Stimulated activated CD4-positive, alpha-beta T cell treated with anti-CD3 and anti-CD28 coated beads, Interleukin-2, amount 100 ng/mL, for 48 hours (primary cell): Measurements from ENCODE around the gene GBGT1.
"Not testable (repeated sequence)": the region's sequence is repeated elsewhere in the genome, so short reads cannot be mapped to it uniquely, and the experiment has no call there.

Source experiments
- DNase-seq, 2 donors: peaks; one replicate each; pipeline ENCODE4 v3.0.0-alpha.2; 2020

The GBGT1 gene

GRCh38 chr9:133163504-133164172 is at the start of gene GBGT1:
Gene GBGT1, minus strand, starts transcription at chr9:133163914. Its CDS starts 1,502 bp downstream, at chr9:133162412.
- DNase-seq, result no peak

- DNase-seq, result no peak
Observed at GRCh38 chr9:133210609-133211008, 46.9 kb upstream of the GBGT1 start.

DNA sequence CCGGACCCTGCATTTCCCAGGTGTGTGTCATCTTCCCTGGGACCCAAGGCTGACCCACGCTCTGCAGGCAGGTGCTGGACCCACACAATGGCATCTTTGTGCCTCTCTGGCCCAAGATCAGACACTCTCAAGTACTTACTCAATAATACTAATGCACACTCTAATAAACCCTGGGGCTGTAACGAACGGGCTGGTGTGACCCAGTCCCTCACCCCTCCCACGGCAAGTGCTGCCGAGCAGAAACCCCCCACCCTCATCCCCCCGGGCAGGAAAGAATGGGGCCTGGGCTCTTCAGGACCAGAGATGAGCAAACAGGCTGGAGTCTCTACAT is 46.5 kb upstream of the GBGT1 start:
- DNase-seq, result no peak

DNA sequence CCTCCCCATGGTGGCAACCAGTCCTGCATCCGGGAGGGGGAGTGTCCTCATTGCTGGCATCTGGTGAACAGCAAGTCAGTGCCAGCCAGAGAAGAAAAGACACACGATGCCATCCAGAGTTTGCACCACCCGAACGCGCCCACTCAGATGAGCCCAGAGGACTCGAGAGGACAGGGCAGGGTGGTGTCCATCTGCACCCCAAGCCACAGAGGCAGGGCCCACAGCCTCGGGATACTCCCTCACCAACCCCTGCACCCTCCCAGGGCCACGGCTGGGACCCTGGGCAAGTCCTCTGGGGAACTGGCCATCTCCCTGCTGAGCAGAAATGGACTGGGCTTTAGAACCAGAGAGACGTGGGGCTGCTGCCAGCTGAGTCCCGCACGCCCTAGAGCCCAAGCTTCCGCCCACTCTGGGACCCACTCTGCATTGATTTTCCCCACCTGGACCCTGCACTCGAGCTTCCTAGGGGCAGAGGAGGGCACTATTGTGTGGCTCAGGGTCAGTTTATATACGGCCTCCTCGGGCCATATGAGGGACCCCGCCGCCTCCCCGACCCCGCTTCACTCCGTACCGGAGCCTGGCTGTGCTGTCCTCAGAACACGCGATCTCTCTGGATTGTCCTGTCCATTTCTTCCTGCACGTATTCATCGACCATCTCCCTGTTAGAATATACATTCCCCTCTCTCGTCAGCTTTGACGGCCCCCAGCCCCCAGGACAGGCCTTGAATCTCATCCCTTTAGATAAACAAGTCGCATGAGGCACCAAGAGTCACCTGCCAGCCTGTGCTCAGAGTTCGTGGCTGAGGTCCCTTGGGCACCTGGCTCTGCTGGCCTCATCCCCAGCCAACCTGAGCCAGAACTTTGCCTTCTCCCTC is 45.9 kb upstream of the GBGT1 start:
- DNase-seq, result not testable (repeated sequence)

DNA sequence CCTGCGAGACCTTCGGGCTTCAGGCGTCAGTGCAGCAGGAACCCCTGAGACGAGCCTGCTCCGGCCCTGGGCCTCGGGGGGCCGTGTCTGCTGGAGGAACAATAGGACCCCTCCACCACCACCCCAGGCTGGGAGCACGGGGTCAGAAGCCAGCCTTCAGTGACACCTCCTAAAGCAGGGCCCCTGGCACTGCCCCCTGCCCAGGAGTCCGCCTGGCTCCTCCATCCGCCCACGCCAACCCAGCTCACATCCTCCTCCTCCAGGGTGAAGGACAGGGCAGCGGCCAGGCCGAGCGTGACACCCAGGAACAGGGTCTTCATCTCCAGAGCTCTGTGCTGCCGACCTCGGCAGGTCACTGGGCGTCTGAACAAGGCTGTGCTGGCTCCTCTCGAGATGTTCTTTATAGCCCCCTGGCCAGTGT is 45.2 kb upstream of the GBGT1 start, which contains the start of gene OBP2B:
Gene OBP2B, minus strand, starts transcription at position 371 of the 421 bp plus-strand sequence. Its CDS starts 51 bp downstream, at position 320.
- not testable (repeated sequence) for DNase-seq

GRCh38 chr9:133208171-133208879 is 44.6 kb upstream of the GBGT1 start:
- not testable (repeated sequence) for DNase-seq

DNA sequence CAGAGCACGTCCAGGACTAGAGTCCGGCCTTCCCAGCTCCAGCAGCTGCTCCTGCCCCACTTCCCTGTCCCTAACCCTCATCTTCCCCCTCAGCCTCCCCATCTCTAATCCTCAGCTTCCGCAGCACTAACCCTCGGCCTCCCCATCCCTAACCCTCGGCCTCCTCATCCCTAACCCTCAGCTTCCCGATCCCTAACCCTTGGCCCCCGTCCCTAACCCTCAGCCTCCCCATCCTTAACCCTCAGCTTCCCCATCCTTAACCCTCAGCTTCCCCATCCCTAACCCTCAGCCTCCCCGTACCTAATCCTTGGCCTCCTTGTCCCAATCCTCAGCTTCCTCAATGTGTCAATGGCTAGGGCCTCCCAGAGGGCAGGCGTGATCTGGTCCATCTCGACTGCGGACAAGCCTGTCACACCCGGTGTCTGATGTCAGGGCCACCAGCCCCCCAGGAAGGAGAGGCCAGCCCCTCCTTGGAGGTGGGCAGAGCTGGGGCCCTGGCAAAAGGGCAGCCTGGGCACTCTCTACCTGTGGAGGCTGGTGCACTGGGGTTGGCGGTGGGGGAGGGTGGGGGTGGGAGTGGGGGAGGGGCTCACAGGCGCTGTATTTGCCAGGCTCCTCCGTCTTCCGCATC is 43.9 kb upstream of the GBGT1 start:
- no peak for DNase-seq

GRCh38 chr9:133207021-133207531 is 43.4 kb upstream of the GBGT1 start:
- no peak for DNase-seq

DNA sequence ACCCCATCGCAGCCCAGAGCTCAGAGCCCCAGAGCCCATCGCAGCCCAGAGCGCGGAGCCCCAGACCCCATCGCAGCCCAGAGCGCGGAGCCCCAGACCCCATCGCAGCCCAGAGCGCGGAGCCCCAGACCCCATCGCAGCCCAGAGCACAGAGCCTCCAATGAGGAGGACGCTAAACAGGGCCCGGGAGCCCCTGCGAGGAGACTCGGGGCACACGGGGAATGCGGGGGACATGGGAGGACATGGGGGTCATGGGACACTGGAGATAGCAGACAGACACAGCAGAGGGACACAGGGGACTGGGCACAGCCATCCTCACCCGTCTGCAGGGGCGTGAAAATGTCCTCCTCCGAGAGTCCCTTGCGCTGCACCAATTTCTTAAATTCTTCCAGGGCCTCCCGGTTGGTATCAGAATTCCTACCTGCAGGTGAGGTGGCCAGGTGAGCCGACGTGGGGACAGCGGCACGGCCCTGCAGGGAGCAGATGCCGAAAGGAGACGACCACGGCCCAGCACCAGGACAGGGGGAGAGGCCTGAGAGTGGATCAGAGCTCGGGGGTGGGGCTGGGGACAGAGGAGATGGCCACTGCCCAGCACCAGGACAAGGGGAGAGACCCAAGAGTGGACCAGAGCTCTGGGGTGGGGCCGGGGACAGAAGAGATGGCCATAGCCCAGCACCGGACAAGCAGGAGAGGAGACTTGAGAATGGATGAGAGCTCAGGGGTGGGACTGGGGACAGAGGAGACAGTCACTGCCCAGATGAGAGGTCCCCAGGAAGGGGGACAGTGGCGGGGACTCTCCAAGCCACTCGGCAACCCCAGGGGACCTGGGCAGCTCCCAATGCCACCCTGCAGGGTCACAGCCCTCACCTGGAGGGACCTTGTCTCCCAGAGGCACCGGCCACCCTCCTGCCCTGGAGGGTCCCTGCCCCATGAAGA is 42.5 kb upstream of the GBGT1 start:
- no peak for DNase-seq

DNA sequence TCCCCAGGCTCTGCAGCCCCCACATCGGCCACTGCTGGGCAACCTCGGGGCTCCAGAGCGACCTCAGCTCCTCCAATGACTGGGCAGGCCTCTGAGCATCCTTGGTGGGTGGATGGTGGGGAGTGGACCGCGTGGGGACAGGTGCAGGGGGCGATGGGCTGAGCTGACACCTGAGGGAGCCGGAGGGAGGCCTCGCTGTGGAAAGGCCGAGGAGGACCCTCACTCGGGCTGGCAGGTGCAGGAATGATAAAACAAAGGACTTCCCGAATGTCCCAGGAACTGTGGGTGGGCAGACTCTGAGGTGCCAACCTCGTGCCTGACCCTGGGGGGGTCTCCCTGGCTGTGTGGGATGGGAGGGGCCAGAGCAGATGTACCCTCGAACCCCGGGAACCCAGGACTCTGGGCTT is 41.8 kb upstream of the GBGT1 start:
- DNase-seq, result not testable (repeated sequence)

DNA sequence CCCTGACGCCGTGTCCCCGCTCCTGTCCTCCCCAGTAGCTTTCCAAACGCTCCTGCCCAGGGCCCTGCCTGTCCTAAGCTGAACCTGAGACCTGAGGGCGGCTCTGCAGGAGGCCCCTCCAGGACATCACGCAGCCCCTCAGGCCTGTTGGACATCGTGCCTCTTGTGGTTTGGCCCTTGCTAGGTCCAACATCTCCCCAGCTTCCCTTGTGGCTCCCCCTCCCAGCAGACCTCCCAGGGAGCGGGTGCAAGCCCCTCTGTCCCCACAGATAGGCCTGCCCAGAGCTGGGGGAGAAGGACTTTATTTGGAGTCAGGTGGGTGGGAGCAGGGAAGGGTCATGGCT is 41.3 kb upstream of the GBGT1 start:
- no peak for DNase-seq

- DNase-seq, result no peak
Observed at GRCh38 chr9:133204335-133204992, 40.8 kb upstream of the GBGT1 start.

- no peak for DNase-seq
Observed at GRCh38 chr9:133203506-133204075, 39.9 kb upstream of the GBGT1 start.

DNA sequence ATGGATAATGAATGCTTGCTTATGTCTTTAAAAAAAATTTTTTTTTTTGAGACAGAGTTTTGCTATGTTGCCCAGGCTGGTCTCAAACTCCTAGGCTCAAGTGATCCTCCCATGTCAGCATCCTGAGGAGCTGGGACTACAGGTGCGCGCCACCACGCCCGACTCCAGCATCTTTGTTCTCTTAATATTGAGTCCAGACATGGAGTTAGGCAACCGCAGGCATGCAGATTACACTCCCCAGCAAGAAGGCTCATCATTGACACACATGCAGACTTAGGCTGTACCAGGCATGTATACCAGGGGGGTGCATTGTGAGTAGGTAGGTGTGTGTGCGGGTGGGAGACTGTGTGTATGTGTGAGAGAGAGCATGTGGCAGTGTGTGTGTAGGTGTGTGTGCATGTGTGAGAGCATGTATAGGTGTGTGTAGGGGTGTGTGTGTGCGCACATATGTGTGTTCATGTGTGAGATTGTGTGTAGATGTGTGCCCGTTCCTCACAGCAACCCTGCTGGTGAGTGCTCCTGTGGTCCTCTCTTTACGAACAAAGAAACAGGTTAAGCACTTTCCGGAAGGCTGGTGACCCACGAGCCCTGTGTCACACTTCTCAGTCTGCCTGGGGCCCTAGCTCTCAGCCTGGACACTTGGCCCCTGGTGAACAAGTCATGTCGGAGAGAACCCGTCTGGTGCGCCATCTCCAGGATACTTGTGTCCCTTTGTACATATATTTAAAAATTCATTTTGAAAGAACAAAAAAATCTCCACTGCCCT is 39.2 kb upstream of the GBGT1 start:
- DNase-seq, result no peak

DNA sequence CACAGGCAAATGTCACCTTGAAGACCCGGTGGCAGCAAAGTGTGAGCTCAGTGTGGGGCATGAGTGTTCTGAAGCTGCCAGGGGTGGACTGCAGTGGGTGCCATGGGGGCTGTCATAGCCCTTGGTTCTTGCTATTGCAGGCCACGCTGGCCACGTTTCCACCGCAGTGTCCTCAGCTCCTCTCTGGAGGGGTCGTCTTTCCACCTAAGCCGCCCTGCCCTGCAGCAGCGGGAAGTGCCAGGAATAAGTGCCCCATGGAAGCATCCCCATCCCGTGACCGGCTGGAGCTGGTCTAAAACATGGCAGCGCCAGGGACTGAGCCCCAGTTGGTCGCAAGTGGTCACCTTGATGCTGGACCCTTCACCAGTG is 38.4 kb upstream of the GBGT1 start:
- no peak for DNase-seq

- no peak for DNase-seq
Observed at GRCh38 chr9:133201424-133202144, 37.9 kb upstream of the GBGT1 start.

DNA sequence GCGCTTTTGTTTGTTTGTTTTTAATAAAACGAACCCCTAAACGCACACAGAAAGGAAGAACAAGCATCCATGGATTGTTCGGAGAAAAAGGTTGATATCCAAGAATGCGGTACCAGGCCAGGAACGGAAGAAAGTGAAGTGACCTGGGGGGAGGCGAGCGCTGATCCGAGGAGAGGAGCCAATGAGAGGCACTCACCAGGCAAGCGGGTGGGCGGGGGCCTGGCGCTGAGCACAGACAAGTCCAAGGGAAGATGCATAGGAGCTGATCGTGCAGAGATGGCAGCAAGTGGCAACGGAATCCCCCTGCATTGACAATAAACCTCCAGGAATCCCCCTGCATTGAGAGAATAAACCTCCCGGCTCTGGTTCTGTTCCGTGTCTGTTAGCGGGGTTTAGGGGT is 36.9 kb upstream of the GBGT1 start:
- DNase-seq, result no peak

GRCh38 chr9:133199648-133200321 is 36.1 kb upstream of the GBGT1 start:
- peak; percentile 11 to 53 for DNase-seq

GRCh38 chr9:133195029-133195428 is 31.3 kb upstream of the GBGT1 start:
- DNase-seq, result no peak
